Measurements from ENCODE around the gene RGPD3.
"Not testable (repeated sequence)": the region's sequence is repeated elsewhere in the genome, so short reads cannot be mapped to it uniquely, and the experiment has no call there.

DNA sequence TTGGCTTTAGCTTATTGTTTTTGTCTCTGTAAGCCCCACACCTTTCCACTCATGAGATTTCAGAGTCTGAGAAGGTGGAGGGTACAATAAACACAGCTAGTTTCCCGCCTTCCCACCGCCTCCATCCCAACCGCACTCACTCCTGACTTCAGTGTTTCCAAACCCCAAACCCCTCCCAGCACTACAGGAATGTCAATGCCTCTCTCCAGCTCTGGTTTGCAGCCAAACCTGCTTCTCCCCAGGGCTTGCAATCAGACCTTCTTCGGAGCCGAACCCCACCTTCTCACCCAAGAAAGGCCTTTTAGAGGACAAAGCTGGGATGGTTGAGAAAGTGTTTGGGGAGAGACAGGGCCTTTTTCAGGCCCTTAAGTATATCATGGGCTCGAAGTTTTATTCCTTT is 24.7 kb upstream of the RGPD3 start:
- TF ChIP-seq, protein P1, sequence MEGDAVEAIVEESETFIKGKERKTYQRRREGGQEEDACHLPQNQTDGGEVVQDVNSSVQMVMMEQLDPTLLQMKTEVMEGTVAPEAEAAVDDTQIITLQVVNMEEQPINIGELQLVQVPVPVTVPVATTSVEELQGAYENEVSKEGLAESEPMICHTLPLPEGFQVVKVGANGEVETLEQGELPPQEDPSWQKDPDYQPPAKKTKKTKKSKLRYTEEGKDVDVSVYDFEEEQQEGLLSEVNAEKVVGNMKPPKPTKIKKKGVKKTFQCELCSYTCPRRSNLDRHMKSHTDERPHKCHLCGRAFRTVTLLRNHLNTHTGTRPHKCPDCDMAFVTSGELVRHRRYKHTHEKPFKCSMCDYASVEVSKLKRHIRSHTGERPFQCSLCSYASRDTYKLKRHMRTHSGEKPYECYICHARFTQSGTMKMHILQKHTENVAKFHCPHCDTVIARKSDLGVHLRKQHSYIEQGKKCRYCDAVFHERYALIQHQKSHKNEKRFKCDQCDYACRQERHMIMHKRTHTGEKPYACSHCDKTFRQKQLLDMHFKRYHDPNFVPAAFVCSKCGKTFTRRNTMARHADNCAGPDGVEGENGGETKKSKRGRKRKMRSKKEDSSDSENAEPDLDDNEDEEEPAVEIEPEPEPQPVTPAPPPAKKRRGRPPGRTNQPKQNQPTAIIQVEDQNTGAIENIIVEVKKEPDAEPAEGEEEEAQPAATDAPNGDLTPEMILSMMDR (IDR thresholded peaks at IDR 0.05): not testable (repeated sequence)
- TF ChIP-seq POLR2A (IDR thresholded peaks at IDR 0.05): not testable (repeated sequence)

Measured in body of pancreas (tissue), 4 donors.